GM23338 (cell line): ENCODE measurements around the gene SMIM43.

Experiments
- ZNF331 ChIP-seq: fragments of 250-450 bp; sonication (Bioruptor Pico); IDR thresholded peaks from 2 replicates; pipeline ENCODE4 v1.5.0; 2020; ENCODE audit warnings: low read depth, mild to moderate bottlenecking, moderate library complexity
- TF ChIP-seq, protein P1 (sequence below), 2 experiments: fragments of 200-600 bp in 1 of 2; sonication (generic) in 1 of 2; conservative IDR thresholded peaks; 2 replicates each; pipeline versions ENCODE4 v1.5.1 to v1.6.1; 2016 to 2017; ENCODE audit warnings: antibody characterized with exemption in 2 of 2, low read depth in 2 of 2, mild to moderate bottlenecking in 2 of 2, moderate library complexity in 1 of 2

GRCh38 chr4:121709766-121710405 lies 55.1 kb downstream of the SMIM43 start:
- TF ChIP-seq, protein P1, sequence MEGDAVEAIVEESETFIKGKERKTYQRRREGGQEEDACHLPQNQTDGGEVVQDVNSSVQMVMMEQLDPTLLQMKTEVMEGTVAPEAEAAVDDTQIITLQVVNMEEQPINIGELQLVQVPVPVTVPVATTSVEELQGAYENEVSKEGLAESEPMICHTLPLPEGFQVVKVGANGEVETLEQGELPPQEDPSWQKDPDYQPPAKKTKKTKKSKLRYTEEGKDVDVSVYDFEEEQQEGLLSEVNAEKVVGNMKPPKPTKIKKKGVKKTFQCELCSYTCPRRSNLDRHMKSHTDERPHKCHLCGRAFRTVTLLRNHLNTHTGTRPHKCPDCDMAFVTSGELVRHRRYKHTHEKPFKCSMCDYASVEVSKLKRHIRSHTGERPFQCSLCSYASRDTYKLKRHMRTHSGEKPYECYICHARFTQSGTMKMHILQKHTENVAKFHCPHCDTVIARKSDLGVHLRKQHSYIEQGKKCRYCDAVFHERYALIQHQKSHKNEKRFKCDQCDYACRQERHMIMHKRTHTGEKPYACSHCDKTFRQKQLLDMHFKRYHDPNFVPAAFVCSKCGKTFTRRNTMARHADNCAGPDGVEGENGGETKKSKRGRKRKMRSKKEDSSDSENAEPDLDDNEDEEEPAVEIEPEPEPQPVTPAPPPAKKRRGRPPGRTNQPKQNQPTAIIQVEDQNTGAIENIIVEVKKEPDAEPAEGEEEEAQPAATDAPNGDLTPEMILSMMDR (conservative IDR thresholded peaks at IDR 0.05; ENCODE audit: low read depth in 2 of 2): no peak
- TF ChIP-seq ZNF331 (CRISPR knock-in tag): no peak
